ENCODE results near the gene TBC1D8.
A peak's percentile ranks its signal among the peaks of the same experiment; 100 is the strongest.

GRCh38 chr2:101135412-101136296, 15.5 kb downstream of the TBC1D8 start:
- TF ChIP-seq, protein P1, sequence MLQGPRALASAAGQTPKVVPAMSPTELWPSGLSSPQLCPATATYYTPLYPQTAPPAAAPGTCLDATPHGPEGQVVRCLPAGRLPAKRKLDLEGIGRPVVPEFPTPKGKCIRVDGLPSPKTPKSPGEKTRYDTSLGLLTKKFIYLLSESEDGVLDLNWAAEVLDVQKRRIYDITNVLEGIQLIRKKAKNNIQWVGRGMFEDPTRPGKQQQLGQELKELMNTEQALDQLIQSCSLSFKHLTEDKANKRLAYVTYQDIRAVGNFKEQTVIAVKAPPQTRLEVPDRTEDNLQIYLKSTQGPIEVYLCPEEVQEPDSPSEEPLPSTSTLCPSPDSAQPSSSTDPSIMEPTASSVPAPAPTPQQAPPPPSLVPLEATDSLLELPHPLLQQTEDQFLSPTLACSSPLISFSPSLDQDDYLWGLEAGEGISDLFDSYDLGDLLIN (CRISPR knock-in tag; IDR thresholded peaks at IDR 0.05; ENCODE audit: borderline replicate concordance) = no peak
- TF ChIP-seq, protein P2, sequence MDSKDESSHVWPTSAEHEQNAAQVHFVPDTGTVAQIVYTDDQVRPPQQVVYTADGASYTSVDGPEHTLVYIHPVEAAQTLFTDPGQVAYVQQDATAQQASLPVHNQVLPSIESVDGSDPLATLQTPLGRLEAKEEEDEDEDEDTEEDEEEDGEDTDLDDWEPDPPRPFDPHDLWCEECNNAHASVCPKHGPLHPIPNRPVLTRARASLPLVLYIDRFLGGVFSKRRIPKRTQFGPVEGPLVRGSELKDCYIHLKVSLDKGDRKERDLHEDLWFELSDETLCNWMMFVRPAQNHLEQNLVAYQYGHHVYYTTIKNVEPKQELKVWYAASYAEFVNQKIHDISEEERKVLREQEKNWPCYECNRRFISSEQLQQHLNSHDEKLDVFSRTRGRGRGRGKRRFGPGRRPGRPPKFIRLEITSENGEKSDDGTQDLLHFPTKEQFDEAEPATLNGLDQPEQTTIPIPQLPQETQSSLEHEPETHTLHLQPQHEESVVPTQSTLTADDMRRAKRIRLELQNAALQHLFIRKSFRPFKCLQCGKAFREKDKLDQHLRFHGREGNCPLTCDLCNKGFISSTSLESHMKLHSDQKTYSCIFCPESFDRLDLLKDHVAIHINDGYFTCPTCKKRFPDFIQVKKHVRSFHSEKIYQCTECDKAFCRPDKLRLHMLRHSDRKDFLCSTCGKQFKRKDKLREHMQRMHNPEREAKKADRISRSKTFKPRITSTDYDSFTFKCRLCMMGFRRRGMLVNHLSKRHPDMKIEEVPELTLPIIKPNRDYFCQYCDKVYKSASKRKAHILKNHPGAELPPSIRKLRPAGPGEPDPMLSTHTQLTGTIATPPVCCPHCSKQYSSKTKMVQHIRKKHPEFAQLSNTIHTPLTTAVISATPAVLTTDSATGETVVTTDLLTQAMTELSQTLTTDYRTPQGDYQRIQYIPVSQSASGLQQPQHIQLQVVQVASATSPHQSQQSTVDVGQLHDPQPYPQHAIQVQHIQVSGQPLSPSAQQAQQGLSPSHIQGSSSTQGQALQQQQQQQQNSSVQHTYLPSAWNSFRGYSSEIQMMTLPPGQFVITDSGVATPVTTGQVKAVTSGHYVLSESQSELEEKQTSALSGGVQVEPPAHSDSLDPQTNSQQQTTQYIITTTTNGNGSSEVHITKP (CRISPR knock-in tag; IDR thresholded peaks at IDR 0.05; ENCODE audit: low read depth) = no peak
- TF ChIP-seq PAX8 (CRISPR knock-in tag; IDR thresholded peaks at IDR 0.05; ENCODE audit: borderline replicate concordance) = no peak
- TF ChIP-seq TAF1 (CRISPR knock-in tag; IDR thresholded peaks at IDR 0.05) = no peak
- no peak for TF ChIP-seq MAF1 (CRISPR knock-in tag; IDR thresholded peaks at IDR 0.05; ENCODE audit: borderline replicate concordance)
- TF ChIP-seq SIN3A (IDR thresholded peaks at IDR 0.05; ENCODE audit: borderline replicate concordance, low read depth, low read length) = no peak
- no peak for TF ChIP-seq ZNF142 (CRISPR knock-in tag; IDR thresholded peaks at IDR 0.05)
- TF ChIP-seq POLR2A (IDR thresholded peaks at IDR 0.05; ENCODE audit: insufficient read depth in 1 of 2, low read depth in 2 of 2, low read length in 2 of 2) = 0 out of 4 replicates have a peak, but pooled peaks of 1 of the 2 experiments have one; percentile 11
- no peak for TF ChIP-seq ZNF773 (CRISPR knock-in tag; IDR thresholded peaks at IDR 0.05; ENCODE audit: borderline replicate concordance)
- TF ChIP-seq NFYC (CRISPR knock-in tag; IDR thresholded peaks at IDR 0.05) = no peak
- no peak for TF ChIP-seq CHD2 (IDR thresholded peaks at IDR 0.05; ENCODE audit: low read depth, low read length)
- TF ChIP-seq ARHGAP35 (CRISPR knock-in tag; IDR thresholded peaks at IDR 0.05; ENCODE audit: borderline replicate concordance) = no peak

All from HepG2 (cell line).